Astrocyte (in vitro differentiated cells and primary cell): Measurements from ENCODE around the gene MTRR.

Experiments used
- CTCF ChIP-seq: IDR thresholded peaks from 2 replicates; pipeline ENCODE4 v1.5.1; 2011; ENCODE audit warnings: low read depth, mild to moderate bottlenecking, inconsistent platforms, low read length, moderate library complexity; ENCODE audit not compliant: insufficient read depth
- EZH2 ChIP-seq: IDR thresholded peaks from 2 replicates; pipeline ENCODE4 v1.6.1; 2012; ENCODE audit warnings: mild to moderate bottlenecking, low read length, inconsistent platforms; ENCODE audit not compliant: insufficient read depth

GRCh38 chr5:7916171-7916804 lies 47.3 kb downstream of the MTRR start:
- TF ChIP-seq CTCF: no peak
- no peak for TF ChIP-seq EZH2
